IPS-11a (cell line): ENCODE data around the gene GRK7.
"Not testable (repeated sequence)": the region's sequence is repeated elsewhere in the genome, so short reads cannot be mapped to it uniquely, and the experiment has no call there.

Experiments used
- H3K4me3 ChIP-seq: one replicate; pipeline ENCODE4 v1.5.1; 2013; ENCODE audit warnings: low read depth, low read length, control low read depth

The GRK7 gene

DNA sequence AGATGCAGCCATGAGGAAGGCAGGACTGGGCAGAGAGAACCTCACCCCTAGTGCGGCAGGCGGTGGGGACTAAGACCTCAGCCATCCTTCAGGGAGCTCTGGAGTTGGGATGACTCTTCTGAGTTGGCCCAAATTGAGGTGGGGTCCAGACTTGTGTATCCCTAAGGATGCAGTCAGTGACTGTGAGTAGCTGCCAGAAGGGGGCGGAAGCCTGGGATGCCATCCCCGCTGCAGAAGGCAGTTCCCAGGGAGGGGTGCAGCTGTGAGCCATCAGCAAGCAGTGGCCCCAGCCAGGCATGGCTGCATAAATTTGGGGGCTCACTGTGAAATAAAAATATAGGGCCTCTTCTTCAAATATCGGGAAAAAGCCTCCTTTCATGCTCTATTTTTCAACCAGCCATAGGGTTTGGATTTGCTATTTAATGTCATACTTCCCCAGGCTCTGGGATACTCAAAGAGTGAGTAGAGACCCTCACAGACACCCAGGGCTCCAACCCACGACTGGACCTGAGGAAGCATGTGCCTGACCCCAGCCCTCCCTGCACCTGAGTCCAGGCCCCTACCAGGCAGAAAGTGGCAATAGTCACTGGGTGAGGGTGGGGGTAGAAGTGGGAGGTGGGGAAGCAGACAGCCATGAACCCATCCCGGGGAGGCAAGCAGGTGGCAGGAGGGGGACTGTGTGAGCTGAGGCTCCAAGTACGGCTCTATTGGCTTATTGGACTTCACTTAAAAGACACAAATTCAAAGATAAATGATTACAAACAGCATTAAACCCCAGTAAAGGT lies 30.5 kb downstream of the GRK7 start:
- no peak overlapping the region for H3K4me3 ChIP-seq

GRCh38 chr3:141795276-141795675 lies 32.1 kb downstream of the GRK7 start:
- no peak overlapping the region for H3K4me3 ChIP-seq

DNA sequence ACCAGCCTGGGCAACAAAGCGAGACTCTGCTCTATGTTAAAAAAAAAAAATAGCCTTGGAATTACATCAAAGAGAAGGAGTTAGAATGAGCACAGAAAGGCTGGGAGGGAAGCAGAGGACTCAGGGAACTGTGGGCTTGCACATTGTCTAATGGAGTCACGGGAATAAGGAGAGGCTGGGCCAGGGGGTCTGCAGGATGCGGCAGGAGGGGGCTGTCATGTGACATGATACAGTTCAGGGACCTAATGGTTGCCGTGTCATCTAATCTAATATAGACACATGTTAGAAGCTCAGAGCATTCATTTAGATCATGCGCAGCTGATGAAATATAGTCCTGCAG lies 32.5 kb downstream of the GRK7 start:
- H3K4me3 ChIP-seq: no peak overlapping the region

GRCh38 chr3:141796081-141796888 lies 33.1 kb downstream of the GRK7 start:
- H3K4me3 ChIP-seq: no peak overlapping the region

- H3K4me3 ChIP-seq: peak overlapping the region; percentile 20
Observed at GRCh38 chr3:141796889-141797781, 33.9 kb downstream of the GRK7 start.

GRCh38 chr3:141797819-141798447 lies 34.7 kb downstream of the GRK7 start:
- peak overlapping the region; percentile 20 for H3K4me3 ChIP-seq

- H3K4me3 ChIP-seq: no peak overlapping the region
Observed at GRCh38 chr3:141798448-141798845, 35.2 kb downstream of the GRK7 start.

DNA sequence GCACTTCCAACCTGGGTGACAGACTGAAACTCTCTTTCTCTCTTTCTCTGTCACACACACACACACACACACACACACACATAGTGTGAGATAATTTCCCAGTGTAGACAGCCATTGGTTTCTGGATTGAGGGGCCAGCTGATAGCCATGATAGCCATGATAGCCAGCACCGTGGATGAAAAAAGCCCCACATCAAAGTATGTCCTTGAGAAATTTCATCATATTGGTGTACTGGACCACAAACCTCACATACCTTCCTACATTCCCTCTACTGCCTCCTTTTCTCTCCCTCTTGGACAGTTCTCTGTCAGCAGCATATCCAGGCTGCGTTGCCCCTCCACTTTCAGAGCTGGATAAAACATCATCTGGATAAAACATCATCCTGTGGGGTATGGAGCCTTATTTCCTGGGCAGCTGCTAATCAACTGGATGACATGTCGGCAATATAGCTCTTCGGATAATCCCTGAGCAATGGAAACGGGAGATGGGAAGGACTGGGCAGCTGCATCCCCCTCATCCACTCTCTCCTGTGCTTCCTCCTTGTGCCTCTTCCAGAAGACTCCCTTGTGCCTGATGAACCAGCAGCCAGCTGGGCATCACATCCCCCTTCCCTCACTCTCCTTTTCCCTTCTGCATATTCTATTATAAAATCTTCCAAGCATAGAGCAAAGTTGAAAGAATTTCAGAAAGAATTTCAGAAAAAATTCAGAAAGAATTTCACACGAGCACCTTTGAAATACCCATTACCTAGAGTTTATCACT lies 39.3 kb downstream of the GRK7 start:
- no peak overlapping the region for H3K4me3 ChIP-seq

DNA sequence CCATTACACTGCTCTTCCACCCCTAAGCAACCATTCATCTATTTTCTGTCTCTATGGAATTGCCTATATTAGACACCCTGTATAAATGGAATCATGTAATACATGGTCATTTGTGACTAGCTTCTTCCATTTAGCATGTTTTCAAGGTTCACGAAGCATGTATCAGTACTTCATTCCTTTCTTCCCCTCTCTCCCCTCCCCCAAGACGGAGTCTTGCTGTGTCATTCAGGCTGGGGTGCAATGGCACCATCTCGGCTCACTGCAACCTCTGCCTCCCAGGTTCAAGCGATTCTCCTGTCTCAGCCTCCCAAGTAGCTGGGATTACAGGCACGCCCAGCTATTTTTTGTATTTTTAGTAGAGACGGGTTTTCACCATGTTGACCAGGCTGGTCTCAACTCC lies 40.3 kb downstream of the GRK7 start:
- H3K4me3 ChIP-seq: not testable (repeated sequence)

DNA sequence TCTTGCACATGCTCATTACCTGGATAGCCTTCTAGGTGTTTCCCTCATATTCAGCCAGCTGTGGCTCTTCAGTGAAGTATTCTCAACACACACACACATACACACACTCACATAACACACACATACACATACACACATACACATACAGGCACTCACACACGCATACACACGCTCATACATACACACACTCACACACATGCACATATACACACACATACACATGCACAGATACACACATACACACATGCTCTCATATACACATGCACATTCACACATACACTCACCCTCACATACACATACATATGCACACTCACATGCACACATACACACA lies 41.2 kb downstream of the GRK7 start:
- H3K4me3 ChIP-seq: no peak overlapping the region

DNA sequence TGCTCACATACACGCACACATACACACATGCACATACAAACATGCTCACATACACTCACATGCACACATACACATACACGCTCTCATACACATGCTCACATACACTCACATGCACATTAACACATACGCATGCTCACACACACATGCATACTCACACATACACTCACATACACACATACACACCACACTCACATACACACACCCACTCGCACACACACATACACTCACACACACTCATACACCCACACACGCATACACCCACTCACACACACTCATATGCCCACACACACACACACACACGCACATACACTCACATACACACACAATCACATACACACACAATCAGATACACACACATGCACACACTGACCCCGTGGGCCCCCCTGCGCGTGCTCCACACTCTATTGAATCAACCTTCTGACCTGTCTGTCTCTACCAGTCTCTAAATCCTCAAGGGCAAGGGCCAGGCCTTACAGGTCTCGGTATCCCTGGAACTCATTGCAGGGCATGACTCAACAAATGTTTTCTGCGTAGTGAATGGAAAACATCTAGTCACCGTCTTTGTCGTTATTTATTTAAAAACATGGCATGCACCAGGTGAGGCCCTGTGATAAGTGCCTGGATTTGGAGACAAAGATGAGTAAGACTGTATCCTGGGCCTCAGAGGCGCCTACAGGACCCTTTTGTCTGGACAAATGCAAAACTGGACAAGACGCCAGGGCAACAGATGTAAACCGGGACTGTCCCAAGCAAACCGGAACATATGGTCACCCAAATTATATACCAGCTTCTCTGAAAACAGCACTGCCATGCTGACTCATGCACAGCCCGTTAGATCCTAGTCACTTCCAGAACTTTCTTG lies 41.8 kb downstream of the GRK7 start:
- no peak overlapping the region for H3K4me3 ChIP-seq

DNA sequence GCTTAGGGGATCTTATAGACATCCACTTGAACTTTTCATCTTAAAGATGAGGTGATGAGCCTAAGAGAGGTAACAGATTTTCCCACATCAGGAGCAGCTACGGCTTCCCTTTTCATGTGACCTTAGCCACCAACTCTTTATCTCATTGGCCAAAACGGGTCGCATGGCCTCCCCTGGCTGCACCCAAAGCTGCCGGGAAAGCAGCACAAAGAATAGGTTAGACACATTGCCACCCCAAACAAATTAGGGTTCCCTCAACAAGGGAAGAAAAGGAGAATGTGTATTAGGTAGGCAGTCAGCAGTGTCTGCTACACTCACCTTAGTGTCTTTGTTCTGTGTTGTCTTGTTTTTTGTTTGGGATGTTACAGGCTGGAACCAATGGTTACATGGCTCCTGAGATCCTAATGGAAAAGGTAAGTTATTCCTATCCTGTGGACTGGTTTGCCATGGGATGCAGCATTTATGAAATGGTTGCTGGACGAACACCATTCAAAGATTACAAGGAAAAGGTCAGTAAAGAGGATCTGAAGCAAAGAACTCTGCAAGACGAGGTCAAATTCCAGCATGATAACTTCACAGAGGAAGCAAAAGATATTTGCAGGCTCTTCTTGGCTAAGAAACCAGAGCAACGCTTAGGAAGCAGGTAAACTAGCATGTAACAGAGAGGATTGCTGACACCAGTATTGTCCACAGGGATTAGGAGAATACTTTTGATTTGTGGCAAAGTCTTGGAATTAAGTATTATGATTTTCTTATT lies 44.2 kb downstream of the GRK7 start:
- no peak overlapping the region for H3K4me3 ChIP-seq

DNA sequence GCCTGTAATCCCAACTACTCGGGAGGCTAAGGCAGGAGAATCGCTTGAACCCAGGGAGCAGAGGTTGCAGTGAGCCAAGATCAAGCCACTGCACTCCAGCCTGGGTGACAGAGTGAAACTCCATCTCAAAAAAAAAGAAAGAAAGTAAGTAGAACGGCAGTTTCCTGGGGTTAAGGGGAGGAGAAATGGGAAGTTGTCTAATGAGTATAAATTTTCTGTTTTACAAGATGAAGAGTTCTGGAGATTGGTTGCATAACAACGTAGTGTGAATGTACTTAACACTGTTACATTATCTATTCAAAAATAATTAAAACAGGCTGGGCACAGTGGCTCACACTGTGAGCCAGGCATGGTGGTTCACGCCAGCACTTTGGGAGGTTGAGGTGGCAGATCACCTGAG lies 45.4 kb downstream of the GRK7 start:
- H3K4me3 ChIP-seq: no peak overlapping the region

GRCh38 chr3:141810161-141810560 lies 47.0 kb downstream of the GRK7 start:
- H3K4me3 ChIP-seq: no peak overlapping the region

DNA sequence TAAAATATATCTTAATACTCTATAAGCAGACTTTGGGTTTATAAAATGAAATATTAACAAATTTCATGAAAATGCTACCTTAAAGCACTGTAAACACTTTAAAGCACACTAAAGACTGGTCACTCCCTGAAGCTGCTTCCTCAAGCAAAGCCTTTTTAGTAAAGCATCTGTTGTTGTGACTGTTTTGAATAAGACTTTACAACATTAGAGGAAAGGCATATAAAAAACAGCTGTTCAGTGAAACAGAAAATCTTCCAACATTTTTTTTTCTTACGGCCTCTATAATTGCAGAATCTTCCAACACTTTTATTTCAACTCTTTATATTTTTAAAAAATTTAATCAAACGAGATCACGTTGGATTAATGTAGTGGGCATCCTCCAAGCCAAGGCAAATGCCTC lies 48.1 kb downstream of the GRK7 start:
- H3K4me3 ChIP-seq: no peak overlapping the region

DNA sequence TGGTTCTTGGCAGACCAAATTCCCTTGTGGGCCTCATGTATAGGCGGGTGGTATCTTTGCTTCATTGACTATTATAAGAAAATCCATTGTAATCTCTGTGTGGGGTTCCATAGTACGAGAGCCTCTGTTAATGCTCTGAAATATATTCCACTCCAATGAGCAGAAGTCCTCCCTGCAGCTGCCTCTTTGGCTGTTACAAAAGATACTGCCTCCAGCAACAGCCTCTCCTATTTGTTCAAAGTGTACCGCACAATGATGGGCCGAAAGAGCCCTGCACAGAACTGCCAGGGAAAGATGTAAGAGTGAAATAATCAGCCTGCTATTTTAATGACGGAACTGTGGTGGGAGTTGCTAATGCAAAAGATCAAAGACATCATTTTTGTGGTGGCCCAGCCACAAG lies 48.9 kb downstream of the GRK7 start:
- no peak overlapping the region for H3K4me3 ChIP-seq

DNA sequence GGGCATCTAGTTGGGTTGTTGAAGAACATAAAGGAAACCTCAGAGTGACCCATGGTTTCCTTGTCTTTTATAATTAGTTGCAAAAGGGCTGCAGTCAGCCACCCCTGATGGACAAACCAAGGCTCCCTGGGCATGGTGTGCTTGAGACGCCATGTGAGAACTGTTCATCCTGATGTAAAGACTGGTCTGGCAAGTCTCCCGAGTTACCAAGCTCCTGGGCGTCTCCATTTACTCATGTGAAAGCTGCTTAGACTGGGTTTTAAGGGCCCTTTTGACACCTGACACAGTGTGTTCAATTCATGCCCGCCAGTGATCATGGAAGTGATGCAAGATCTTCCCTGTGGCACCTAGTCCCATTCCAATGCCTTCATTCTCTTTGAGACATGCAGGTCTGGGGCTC lies 49.4 kb downstream of the GRK7 start:
- no peak overlapping the region for H3K4me3 ChIP-seq
